Fibroblast of lung (primary cell): Measurements from ENCODE around the gene FPGS. TPM values are rescaled to one million over a fixed set of nuclear protein-coding genes. Genes with fewer than 3 reads are reported as not detected.

ENCODE experiments used
- DNase-seq, 2 donors: peaks; one replicate each; pipeline versions ENCODE4 v3.0.0 to v3.0.0-alpha.2; 2010; ENCODE audit warnings: low read depth in 2 of 2
- H2AFZ ChIP-seq: 2 replicates; pipeline ENCODE4 v1.5.1; 2012; ENCODE audit warnings: low read length, control low read depth, inconsistent platforms
- H3K27ac ChIP-seq: 2 replicates; pipeline ENCODE4 v1.5.1; 2011; ENCODE audit warnings: low read length, control low read depth; ENCODE audit not compliant: insufficient read depth
- H3K27me3 ChIP-seq: 2 replicates; pipeline ENCODE4 v1.5.1; 2011; ENCODE audit warnings: mild to moderate bottlenecking, low read length; ENCODE audit not compliant: control insufficient read depth, insufficient read depth
- H3K36me3 ChIP-seq: 2 replicates; pipeline ENCODE4 v1.5.1; 2011; ENCODE audit warnings: low read length; ENCODE audit not compliant: control insufficient read depth, insufficient read depth
- H3K4me1 ChIP-seq: 2 replicates; pipeline ENCODE4 v1.5.1; 2011; ENCODE audit warnings: low read length; ENCODE audit not compliant: control insufficient read depth, insufficient read depth; ENCODE audit errors: extremely low read depth
- H3K4me2 ChIP-seq: 2 replicates; pipeline ENCODE4 v1.5.1; 2011; ENCODE audit warnings: low read length, control low read depth; ENCODE audit not compliant: insufficient read depth; ENCODE audit errors: extremely low read depth
- H3K4me3 ChIP-seq, 4 experiments: fragments of 200-600 bp in 1 of 4; sonication (generic) in 1 of 4; replicated peaks in 1 of 4; 2 replicates each; pipeline ENCODE4 v1.5.1; 2011 to 2016; ENCODE audit warnings: low read length in 4 of 4, low read depth in 3 of 4, mild to moderate bottlenecking in 3 of 4, control low read depth in 2 of 4, inconsistent platforms in 1 of 4, mixed read lengths in 1 of 4; ENCODE audit not compliant: insufficient read depth in 1 of 4; ENCODE audit errors: control extremely low read depth in 1 of 4
- H3K79me2 ChIP-seq: 2 replicates; pipeline ENCODE4 v1.5.1; 2012; ENCODE audit warnings: mild to moderate bottlenecking, low read length, inconsistent platforms; ENCODE audit not compliant: control insufficient read depth, insufficient read depth
- H3K9ac ChIP-seq: 2 replicates; pipeline ENCODE4 v1.5.1; 2011; ENCODE audit warnings: mild to moderate bottlenecking, low read length, control low read depth; ENCODE audit not compliant: insufficient read depth
- H3K9me3 ChIP-seq: 2 replicates; pipeline ENCODE4 v1.5.1; 2012; ENCODE audit warnings: low read depth, low read length; ENCODE audit not compliant: control insufficient read depth, insufficient read depth
- H4K20me1 ChIP-seq: 2 replicates; pipeline ENCODE4 v1.5.1; 2011; ENCODE audit warnings: low read length; ENCODE audit not compliant: control insufficient read depth, insufficient read depth; ENCODE audit errors: extremely low read depth
- CTCF ChIP-seq, 2 donors: IDR thresholded peaks in 1 of 2; conservative IDR thresholded peaks in 1 of 2; 1 replicate in 1 of 2; 2 replicates in 1 of 2; pipeline ENCODE4 v1.5.1; 2011 to 2012; ENCODE audit warnings: low read length in 2 of 2, control low read depth in 1 of 2, inconsistent platforms in 1 of 2, low read depth in 1 of 2, mild to moderate bottlenecking in 1 of 2
- EZH2 ChIP-seq: IDR thresholded peaks from 2 replicates; pipeline ENCODE4 v1.5.1; 2012; ENCODE audit warnings: low read length, control low read depth, mild to moderate bottlenecking; ENCODE audit errors: missing control alignments
- polyA plus RNA-seq, 2 donors: library from polyadenylated mRNA; depleted of rRNA in 1 of 2; stranded (reverse) in 1 of 2; unstranded in 1 of 2; fragments of >200 nt; gene quantifications; 2 replicates each; pipeline ENCODE4 v1.2.1, GENCODE V29; 2011 to 2012; ENCODE audit warnings: missing spikeins in 1 of 2
- total RNA-seq: library from RNA; depleted of rRNA; stranded (reverse); fragments of >200 nt; gene quantifications from 2 replicates; pipeline ENCODE4 v1.2.1, GENCODE V29; 2014

Gene FPGS
- total and polyA plus RNA-seq, 2 donors (not counting 1 experiment from before 2014, with no cell fraction given) = 42.4 to 77.0 TPM

GRCh38 chr9:127808347-127809001 is 5.8 kb downstream of the FPGS start:
- no peaks in the 10 kb centered on the region for H3K9me3 ChIP-seq
- peaks cover 9% of the 10 kb centered on the region for H3K4me1 ChIP-seq
- no peak overlapping the region for H3K4me3 ChIP-seq
- no peaks in the 10 kb centered on the region for H4K20me1 ChIP-seq
- no peak overlapping the region for H3K27ac ChIP-seq
- H3K4me2 ChIP-seq = no peak overlapping the region
- no peak overlapping the region for H2AFZ ChIP-seq
- TF ChIP-seq EZH2 = no peak
- no peak for TF ChIP-seq CTCF (conservative IDR thresholded peaks at IDR 0.05 in 1 of 2, IDR thresholded peaks at IDR 0.05 in 1 of 2; ENCODE audit: low read depth in 1 of 2, low read length in 2 of 2)
- no peaks in the 10 kb centered on the region for H3K27me3 ChIP-seq
- H3K9ac ChIP-seq = no peak overlapping the region
- peaks cover 20% of the 10 kb centered on the region for H3K79me2 ChIP-seq
- no peak for DNase-seq
- peaks cover 28% of the 10 kb centered on the region for H3K36me3 ChIP-seq

GRCh38 chr9:127809002-127809539 is 6.4 kb downstream of the FPGS start:
- H3K4me3 ChIP-seq = no peak overlapping the region
- H3K36me3 ChIP-seq = peaks cover 30% of the 10 kb centered on the region
- H3K79me2 ChIP-seq = peaks cover 14% of the 10 kb centered on the region

More at GRCh38 chr9:127809002-127809539, 6.4 kb downstream of the FPGS start:
- Histone ChIP-seq H3K27me3 (no peaks in the 10 kb centered on the region), H3K9ac (no peak overlapping the region), H3K4me1 (peaks cover 5% of the 10 kb centered on the region), H3K9me3 (no peaks in the 10 kb centered on the region), H3K4me2 (no peak overlapping the region), H4K20me1 (no peaks in the 10 kb centered on the region), H2AFZ (no peak overlapping the region), H3K27ac (no peak overlapping the region)
- DNase-seq = no peak
- TF ChIP-seq CTCF (conservative IDR thresholded peaks at IDR 0.05 in 1 of 2, IDR thresholded peaks at IDR 0.05 in 1 of 2; ENCODE audit: low read depth in 1 of 2, low read length in 2 of 2) (no peak), EZH2 (no peak)
